A549 treated with GW870086 at 1 μM for 4 hours (cell line): ENCODE measurements around the gene TMEM218. TPM values are rescaled to one million over a fixed set of nuclear protein-coding genes. Genes with fewer than 3 reads are reported as not detected.

Experiments used
- total RNA-seq: library from RNA; stranded (reverse); fragments of 200-300 nt; extraction: Qiagen RNA extraction; gene quantifications from 5 replicates; pipeline ENCODE4 v1.2.3, GENCODE V29; 2022; ENCODE audit warnings: low read depth

The TMEM218 gene
- 21.1 to 24.7 TPM (median 22.4 TPM) in 5 replicates for total RNA-seq

DNA sequence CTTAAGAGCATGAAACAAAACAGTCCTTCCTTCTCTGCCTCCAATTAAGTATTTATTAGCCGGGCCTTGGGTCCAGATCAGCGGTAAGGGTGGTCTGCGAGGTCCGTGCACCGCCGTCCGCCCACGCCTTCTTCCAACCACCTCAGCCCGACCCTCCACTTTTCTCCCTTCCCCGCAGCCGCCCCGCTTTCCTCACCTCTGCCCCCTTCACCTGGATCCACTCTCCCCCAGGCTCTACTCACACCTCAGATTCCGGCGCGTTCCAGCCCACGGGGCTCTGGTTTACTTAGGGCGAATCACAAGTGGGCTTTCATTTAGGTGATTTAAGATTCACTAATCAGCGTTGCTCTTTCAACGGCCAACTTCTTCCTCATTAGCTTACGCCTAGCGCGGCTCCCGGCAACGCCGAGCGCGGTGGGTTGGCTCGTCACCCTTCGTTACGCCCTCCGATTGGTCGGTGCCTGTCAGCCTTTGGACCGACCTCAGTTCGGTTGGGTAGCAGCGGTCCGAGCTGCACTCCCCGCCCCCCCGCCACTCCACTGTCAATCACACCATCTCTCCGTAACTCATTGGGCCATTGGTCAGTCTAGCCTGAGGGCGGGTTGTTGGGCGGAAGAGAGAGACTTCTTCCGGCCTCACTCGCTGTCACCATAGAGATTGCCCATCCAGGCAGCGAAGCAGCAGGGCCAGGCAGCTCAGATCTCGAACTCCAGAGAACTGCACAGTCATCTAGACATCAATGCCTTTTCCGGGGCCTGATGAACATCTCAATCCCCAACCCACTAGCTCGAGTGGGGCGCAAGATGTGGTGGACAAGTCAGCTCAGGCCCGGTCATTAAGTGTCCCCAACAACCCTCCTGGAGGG is at the start of gene TMEM218:
Gene TMEM218 (minus strand): TSS at position 284 of the 865 bp plus-strand sequence. CDS start 9,385 bp downstream, outside the sequence.

GRCh38 chr11:125062931-125063428 is 48.4 kb downstream of the TMEM218 start, which contains the start of gene SLC37A2:
SLC37A2 (plus strand) TSS chr11:125063305; CDS start chr11:125063368, 63 bp downstream.

Other genes with a start within 250 kb of the TMEM218 start
- 1.9 to 2.7 TPM (median 2.1 TPM) in 5 replicates for gene ROBO3, start 246.2 kb downstream of the TMEM218 start, total RNA-seq
- gene ROBO4, start 213.8 kb downstream of the TMEM218 start, total RNA-seq = not detected in 5 replicates
- not detected in 5 replicates for gene HEPN1, start 192.4 kb downstream of the TMEM218 start, total RNA-seq
- not detected in 5 replicates for gene HEPACAM, start 175.6 kb downstream of the TMEM218 start, total RNA-seq
- 0.29 to 0.67 TPM (median 0.52 TPM) in 5 replicates for gene CCDC15, start 157.4 kb downstream of the TMEM218 start, total RNA-seq
- gene SLC37A2, start 48.3 kb downstream of the TMEM218 start, total RNA-seq = 0.05 to 0.16 TPM (median 0.10 TPM) in 4 of 5 replicates, not detected in the other
- 0.05 TPM in 1 of 5 replicates, not detected in the others for gene PKNOX2, start 53.1 kb upstream of the TMEM218 start, total RNA-seq